PC-3 (cell line): ENCODE data around the gene HCFC2. TPM values are rescaled to one million over a fixed set of nuclear protein-coding genes. Genes with fewer than 3 reads are reported as not detected.

ENCODE experiments used
- ATAC-seq: fragments of 200-7000 bp; cut with Tn5 transposase; 2 replicates; pipeline ENCODE4 v1.9.1; 2020; ENCODE audit warnings: mild to moderate bottlenecking, moderate library complexity
- BruUV-seq: library from RNA; stranded (reverse); fragments of 400-500 nt; replicated peaks from 2 replicates; lab custom pipeline; 2021; lab: Mats Ljungman, UMichigan
- CTCF ChIA-PET: fragments of 300-600 bp; sonication (Branson Sonifier 250); formaldehyde crosslinking; loops from one replicate; lab custom pipeline; 2022; ENCODE audit warnings: antibody characterized with exemption; lab: Charles Lee
- POLR2A ChIA-PET: fragments of 300-600 bp; sonication (Branson Sonifier 250); formaldehyde crosslinking; loops from one replicate; lab custom pipeline; 2022; ENCODE audit warnings: antibody characterized with exemption; ENCODE audit not compliant: unreplicated experiment; lab: Charles Lee
- DNase-seq: peaks from one replicate; pipeline ENCODE4 v3.0.0-alpha.2; 2015
- H2AFZ ChIP-seq: fragments of 300-600 bp; sonication (generic); 2 replicates; pipeline ENCODE4 v1.6.0; 2016; ENCODE audit warnings: antibody characterized with exemption, low read length
- H3F3A ChIP-seq: fragments of 300-600 bp; sonication (generic); one replicate; pipeline ENCODE4 v1.6.0; 2017; ENCODE audit warnings: antibody characterized with exemption, low read length, control low read depth, mild to moderate bottlenecking; ENCODE audit not compliant: unreplicated experiment
- H3K27ac ChIP-seq: fragments of 300-600 bp; sonication (generic); 2 replicates; pipeline ENCODE4 v1.5.1; 2016; ENCODE audit warnings: mild to moderate bottlenecking, low read length
- H3K27me3 ChIP-seq: fragments of 300-600 bp; sonication (generic); 2 replicates; pipeline ENCODE4 v1.6.1; 2016; ENCODE audit warnings: low read length, mixed read lengths
- H3K36me3 ChIP-seq: fragments of 300-600 bp; sonication (generic); 2 replicates; pipeline ENCODE4 v1.6.1; 2016; ENCODE audit warnings: low read depth, mixed run types, low read length, mixed read lengths
- H3K4me1 ChIP-seq: fragments of 300-600 bp; sonication (generic); 2 replicates; pipeline ENCODE4 v1.5.1; 2016; ENCODE audit warnings: low read length; ENCODE audit not compliant: insufficient read depth
- H3K4me2 ChIP-seq: fragments of 300-600 bp; sonication (generic); 2 replicates; pipeline ENCODE4 v1.6.0; 2016; ENCODE audit warnings: low read length
- H3K4me3 ChIP-seq: fragments of 300-600 bp; sonication (generic); 2 replicates; pipeline ENCODE4 v1.5.1; 2016; ENCODE audit warnings: mild to moderate bottlenecking, low read length, mixed read lengths
- H3K79me2 ChIP-seq: fragments of 300-600 bp; sonication (generic); 2 replicates; pipeline ENCODE4 v1.6.1; 2017; ENCODE audit warnings: low read length, mixed read lengths
- H3K9ac ChIP-seq: fragments of 300-600 bp; sonication (generic); 2 replicates; pipeline ENCODE4 v1.6.0; 2016; ENCODE audit warnings: mild to moderate bottlenecking, low read length
- H3K9me2 ChIP-seq: fragments of 300-600 bp; sonication (generic); replicated peaks from 2 replicates; pipeline ENCODE4 v1.6.1; 2016; ENCODE audit warnings: mixed run types, low read length, mixed read lengths
- H3K9me3 ChIP-seq: fragments of 300-600 bp; sonication (generic); 2 replicates; pipeline ENCODE4 v1.6.1; 2016; ENCODE audit warnings: low read length, mixed read lengths
- H4K20me1 ChIP-seq: fragments of 300-600 bp; sonication (generic); 2 replicates; pipeline ENCODE4 v1.6.1; 2016; ENCODE audit warnings: low read length, mixed read lengths
- CTCF ChIP-seq: fragments of 300-600 bp; sonication (generic); conservative IDR thresholded peaks from 2 replicates; pipeline ENCODE4 v1.5.1; 2017; ENCODE audit warnings: antibody characterized with exemption, low read depth, mild to moderate bottlenecking, low read length
- EZH2 ChIP-seq: fragments of 300-600 bp; sonication (generic); IDR thresholded peaks from one replicate; pipeline ENCODE4 v1.6.1; 2017; ENCODE audit warnings: antibody characterized with exemption, mild to moderate bottlenecking, low read length; ENCODE audit not compliant: unreplicated experiment
- EZH2phosphoT487 ChIP-seq: fragments of 300-600 bp; sonication (generic); IDR thresholded peaks from 2 replicates; pipeline ENCODE4 v1.6.1; 2018; ENCODE audit warnings: mild to moderate bottlenecking, antibody characterized with exemption, low read length, borderline replicate concordance
- intact Hi-C: fragments of 100-400 bp; cut with micrococcal nuclease; formaldehyde crosslinking; loops from 2 replicates; pipeline ENCODE4 v1.9.0; 2023
- total RNA-seq: library from RNA; depleted of rRNA; stranded (reverse); fragments of >200 nt; gene quantifications from 2 replicates; pipeline ENCODE4 v1.2.3, GENCODE V29; 2014

HCFC2 gene
- total RNA-seq, 1 experiment from 2014 or later = 7.8 TPM

DNA sequence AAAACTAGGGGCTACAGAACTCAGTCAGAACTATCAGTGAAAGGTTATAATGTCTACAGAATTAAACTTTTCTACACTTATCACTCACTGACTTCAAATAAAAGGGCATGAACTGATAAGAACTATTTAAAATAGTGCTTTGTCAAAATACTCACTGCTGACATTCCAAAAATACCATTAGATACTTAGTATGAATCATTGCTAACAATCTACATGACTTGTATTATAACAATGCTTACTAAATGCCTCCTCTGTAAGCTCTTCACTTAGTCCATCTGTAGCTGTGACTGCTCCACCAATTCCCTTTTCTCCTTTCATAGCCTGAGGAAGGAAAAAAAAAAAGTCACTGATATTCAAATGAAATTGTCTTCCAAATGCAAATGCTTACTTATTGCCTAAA lies 56.7 kb downstream of the HCFC2 start:
- peak; percentile 95 for ATAC-seq
- Histone ChIP-seq H3K27ac (no peak overlapping the region), H3K4me2 (peak overlapping the region; percentile 11; the same call in 1 of the 2 replicates), H3K9me3 (no peaks in the 10 kb centered on the region), H3K79me2 (no peaks in the 10 kb centered on the region), H3F3A (no peaks in the 10 kb centered on the region), H4K20me1 (no peaks in the 10 kb centered on the region), H3K9me2 (no peaks in the 10 kb centered on the region), H3K27me3 (no peaks in the 10 kb centered on the region), H2AFZ (no peak overlapping the region), H3K4me1 (peaks cover 12% of the 10 kb centered on the region), H3K9ac (no peak overlapping the region), H3K4me3 (no peak overlapping the region), H3K36me3 (peaks cover 29% of the 10 kb centered on the region)
- intact Hi-C loops = no loop called here
- no TSS peak for BruUV-seq
- ChIA-PET POLR2A (interaction anchor here (0.8 kb wide), 1 partner anchor 17 kb away, joined by 3 read pairs; the partner anchor contains the start of gene NFYB), CTCF (interaction anchor here (1.1 kb wide), 1 partner anchor 12 kb away, joined by 7 read pairs; no protein-coding TSS in a partner anchor)
- peak; percentile 69 for DNase-seq
- TF ChIP-seq CTCF = no peak
- TF ChIP-seq EZH2phosphoT487 = no peak
- no peak for TF ChIP-seq EZH2

DNA sequence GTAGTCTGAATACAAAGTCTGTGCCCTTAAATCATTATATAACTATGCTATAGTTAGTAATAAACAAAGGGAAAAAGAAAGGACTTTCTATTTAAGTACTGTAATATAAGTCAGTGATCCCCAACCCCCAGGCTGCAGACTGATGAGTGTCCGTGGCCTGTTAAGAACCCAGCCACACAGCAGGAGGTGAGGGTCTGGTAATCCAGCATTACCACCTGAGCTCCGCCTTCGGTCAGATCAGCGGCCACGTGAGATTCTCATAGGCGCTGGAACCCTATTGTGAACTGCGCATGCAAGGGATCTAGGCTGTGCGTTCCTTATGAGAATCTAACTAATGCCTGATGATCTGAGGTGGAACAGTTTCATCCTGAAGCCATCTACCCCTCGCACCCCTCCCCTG lies 58.0 kb downstream of the HCFC2 start:
- BruUV-seq = no TSS peak
- Histone ChIP-seq H3K4me2 (no peak overlapping the region), H3K9ac (no peak overlapping the region), H2AFZ (no peak overlapping the region), H3K36me3 (peaks cover 41% of the 10 kb centered on the region), H3K9me2 (no peaks in the 10 kb centered on the region), H3K27ac (no peak overlapping the region), H3K4me1 (peaks cover 12% of the 10 kb centered on the region), H3K9me3 (no peaks in the 10 kb centered on the region), H3K4me3 (no peak overlapping the region), H3K79me2 (no peaks in the 10 kb centered on the region), H3F3A (no peaks in the 10 kb centered on the region), H4K20me1 (no peaks in the 10 kb centered on the region), H3K27me3 (no peaks in the 10 kb centered on the region)
- CTCF ChIA-PET = no interaction called here
- ATAC-seq = no peak
- DNase-seq = no peak
- POLR2A ChIA-PET = no interaction called here
- intact Hi-C loops = no loop called here
- no peak for TF ChIP-seq EZH2phosphoT487
- TF ChIP-seq CTCF = no peak
- TF ChIP-seq EZH2 = no peak

- ChIA-PET CTCF (no interaction called here), POLR2A (no interaction called here)
- BruUV-seq = no TSS peak
- ATAC-seq = no peak
- no peak overlapping the region for H3K27ac ChIP-seq
- H3K27me3 ChIP-seq = no peaks in the 10 kb centered on the region
- peaks cover 47% of the 10 kb centered on the region; the same call in 1 of the 2 replicates for H3K36me3 ChIP-seq
- H3K9me2 ChIP-seq = no peaks in the 10 kb centered on the region
- H3K9me3 ChIP-seq = no peaks in the 10 kb centered on the region
- H3K4me2 ChIP-seq = no peak overlapping the region
- no peaks in the 10 kb centered on the region for H4K20me1 ChIP-seq
- peaks cover 16% of the 10 kb centered on the region for H3K79me2 ChIP-seq
- no peak overlapping the region for H3K9ac ChIP-seq
- no peak for TF ChIP-seq CTCF
- TF ChIP-seq EZH2phosphoT487 = no peak
- TF ChIP-seq EZH2 = no peak
- no peak overlapping the region for H2AFZ ChIP-seq
- intact Hi-C loops = no loop called here
- no peaks in the 10 kb centered on the region for H3F3A ChIP-seq
- no peak overlapping the region for H3K4me3 ChIP-seq
- peaks cover 16% of the 10 kb centered on the region for H3K4me1 ChIP-seq
- DNase-seq = no peak
Observed at GRCh38 chr12:104126548-104126947, 62.2 kb downstream of the HCFC2 start.
